GM21619 (cell line): ENCODE data around the gene LSMEM2.
"Not testable (repeated sequence)": the region's sequence is repeated elsewhere in the genome, so short reads cannot be mapped to it uniquely, and the experiment has no call there.

Experiments
- ATAC-seq: cut with Tn5 transposase; IDR thresholded peaks from one replicate; pipeline ENCODE4 v1.9.1; 2021; ENCODE audit not compliant: unreplicated experiment

The LSMEM2 gene

GRCh38 chr3:50276762-50277101 lies 2.2 kb upstream of the LSMEM2 start:
- ATAC-seq, result no peak

GRCh38 chr3:50278123-50278879 lies 586 bp upstream of the LSMEM2 start:
- ATAC-seq, result no peak

GRCh38 chr3:50279255-50280016 lies 549 bp downstream of the LSMEM2 start:
- ATAC-seq, result no peak

GRCh38 chr3:50284121-50284520 lies 5.2 kb downstream of the LSMEM2 start:
- not testable (repeated sequence) for ATAC-seq

- ATAC-seq, result no peak
Measured at GRCh38 chr3:50286322-50287227, 7.7 kb downstream of the LSMEM2 start.

- ATAC-seq, result no peak
Measured at GRCh38 chr3:50287262-50287661, 8.4 kb downstream of the LSMEM2 start.

- ATAC-seq, result no peak
Measured at GRCh38 chr3:50288387-50289007, 9.6 kb downstream of the LSMEM2 start.

GRCh38 chr3:50289130-50289529 lies 10.2 kb downstream of the LSMEM2 start:
- no peak for ATAC-seq

- no peak for ATAC-seq
Measured at GRCh38 chr3:50290161-50290641, 11.3 kb downstream of the LSMEM2 start.

- peak; percentile 91 for ATAC-seq
Measured at GRCh38 chr3:50292159-50293078, 13.5 kb downstream of the LSMEM2 start, which contains the start of gene IFRD2. Gene IFRD2, minus strand, starts transcription at chr3:50292429. Its CDS starts 155 bp downstream, at chr3:50292274.

GRCh38 chr3:50293079-50293801 lies 14.4 kb downstream of the LSMEM2 start:
- no peak for ATAC-seq

GRCh38 chr3:50294089-50294488 lies 15.2 kb downstream of the LSMEM2 start:
- no peak for ATAC-seq

GRCh38 chr3:50294492-50295403 lies 15.9 kb downstream of the LSMEM2 start:
- no peak for ATAC-seq

GRCh38 chr3:50295553-50296431 lies 16.9 kb downstream of the LSMEM2 start:
- no peak for ATAC-seq

- no peak for ATAC-seq
Measured at GRCh38 chr3:50296721-50297383, 18.0 kb downstream of the LSMEM2 start.

GRCh38 chr3:50297384-50297775 lies 18.5 kb downstream of the LSMEM2 start:
- no peak for ATAC-seq
